ENCODE data around the gene PIPOX. TPM values are rescaled to one million over a fixed set of nuclear protein-coding genes. Genes with fewer than 3 reads are reported as not detected.

PIPOX gene
- total RNA-seq: 2.0 TPM in 2 replicates

GRCh38 chr17:29042679-29043538 is at the start of gene PIPOX:
TSS of gene PIPOX (plus strand) at chr17:29043141. CDS start at chr17:29043226, 85 bp downstream.

GRCh38 chr17:29005936-29006511 is 36.9 kb upstream of the PIPOX start, which contains the start of gene SEZ6:
TSS of gene SEZ6 (minus strand) at chr17:29006033. CDS start at chr17:29005869, 164 bp downstream.

Other genes with a start within 250 kb of the PIPOX start
- gene FAM222B, start 200.4 kb upstream of the PIPOX start, total RNA-seq: 3.2 and 6.3 TPM in 2 replicates
- gene ERAL1, start 188.1 kb upstream of the PIPOX start, total RNA-seq: 21.7 and 23.3 TPM in 2 replicates
- 59.1 and 62.1 TPM in 2 replicates for gene FLOT2, start 145.4 kb upstream of the PIPOX start, total RNA-seq
- gene DHRS13, start 140.1 kb upstream of the PIPOX start, total RNA-seq: 3.1 and 5.2 TPM in 2 replicates
- gene PHF12, start 91.6 kb upstream of the PIPOX start, total RNA-seq: 8.8 and 16.3 TPM in 2 replicates
- not detected in 2 replicates for gene SEZ6, start 37.1 kb upstream of the PIPOX start, total RNA-seq
- 16.3 and 23.2 TPM in 2 replicates for gene MYO18A, start 137.3 kb downstream of the PIPOX start, total RNA-seq
- gene CRYBA1, start 203.7 kb downstream of the PIPOX start, total RNA-seq: not detected in 2 replicates